T-helper 1 cell treated with Interleukin-12 subunit alpha and Interleukin-12 subunit beta and Interleukin-4 antibody, amounts not matched to agents 30 ng/mL and 1 ng/mL, for 36 hours (primary cell): ENCODE measurements around the gene HMOX1. TPM values are rescaled to one million over a fixed set of nuclear protein-coding genes. Genes with fewer than 3 reads are reported as not detected.

ENCODE experiments used
- intact Hi-C: fragments of 100-400 bp; cut with micrococcal nuclease; formaldehyde crosslinking; loops from one replicate; pipeline ENCODE4 v1.15.1; 2024
- total RNA-seq: library from RNA; stranded (reverse); gene quantifications from 2 replicates; pipeline ENCODE4 v1.2.3, GENCODE V29; 2022

HMOX1 gene
- total RNA-seq, 1 donor from 2014 or later = 1.4 TPM

DNA sequence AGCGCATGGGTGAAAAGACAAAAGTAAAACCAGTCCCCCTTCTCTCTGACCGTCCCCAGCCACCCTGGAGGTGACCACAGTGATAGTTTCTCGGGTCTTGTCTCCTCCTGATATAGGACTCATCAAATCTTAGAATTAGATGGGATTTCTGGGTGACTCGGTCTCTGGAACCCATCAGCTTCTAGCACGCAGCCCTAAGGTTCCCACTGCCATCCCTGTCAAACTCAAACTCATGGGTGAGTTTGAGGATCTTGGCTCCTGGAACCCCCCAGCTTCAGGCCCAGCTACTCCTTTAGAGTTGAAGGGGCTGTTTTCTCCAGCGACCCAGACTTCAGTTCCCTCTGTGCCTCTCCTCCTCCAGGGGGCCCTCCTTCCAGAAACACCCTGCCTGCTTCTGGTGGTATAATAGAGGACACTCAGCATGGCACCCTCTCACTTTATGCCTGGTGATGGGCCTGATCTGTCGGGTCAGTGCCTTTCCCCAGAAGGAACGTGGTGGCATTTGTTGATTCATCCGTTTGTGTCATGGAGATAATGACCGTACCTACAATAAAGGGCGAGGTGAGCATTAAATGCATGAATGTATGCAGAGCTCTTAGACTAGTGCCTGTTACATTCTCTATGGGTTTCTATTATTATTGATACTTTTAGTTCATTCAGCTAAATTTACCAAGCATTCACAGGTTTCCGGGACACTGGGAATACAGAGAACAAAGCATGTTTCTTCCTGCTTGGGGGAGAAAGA, 50.8 kb downstream of the HMOX1 start:
- intact Hi-C loops = loop anchor here (5.0 to 10.0 kb wide), 2 partner anchors 151 to 693 kb away; no protein-coding TSS in a partner anchor

DNA sequence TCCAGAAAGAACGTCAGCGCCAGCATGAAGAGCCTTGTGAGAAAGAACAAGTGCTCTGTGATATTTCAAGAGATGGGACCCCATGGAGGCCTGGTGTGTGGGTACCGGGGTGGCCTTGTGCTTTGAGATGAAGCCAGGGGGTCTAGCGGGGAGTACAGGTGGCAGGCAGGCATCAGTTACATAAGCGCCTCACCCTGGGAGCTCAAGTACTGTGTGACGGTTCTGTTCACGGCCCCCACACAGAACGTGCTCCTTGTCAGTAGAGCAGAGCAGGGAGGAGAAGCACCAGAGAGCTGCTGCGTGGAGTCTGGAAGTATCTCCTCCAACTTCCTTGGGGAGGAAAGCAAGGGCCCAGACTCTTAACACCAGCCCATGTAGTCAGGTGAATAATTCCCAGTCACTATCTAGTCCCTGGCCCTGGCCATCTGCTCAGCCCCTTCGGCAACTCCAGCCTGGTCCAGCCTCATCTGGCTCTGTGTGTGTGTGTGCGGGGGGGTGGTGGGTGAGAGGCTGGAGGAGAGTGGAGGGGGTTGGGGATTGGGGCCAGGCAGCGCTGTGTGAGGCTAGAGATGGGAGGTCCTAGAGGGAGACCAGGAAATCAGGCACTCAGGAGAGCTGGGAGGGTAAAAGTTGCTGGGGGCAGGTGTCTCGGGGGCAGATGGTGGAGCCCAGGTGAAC, 51.5 kb downstream of the HMOX1 start:
- intact Hi-C loops = loop anchor here (5.0 to 10.0 kb wide), 2 partner anchors 150 to 692 kb away; no protein-coding TSS in a partner anchor

DNA sequence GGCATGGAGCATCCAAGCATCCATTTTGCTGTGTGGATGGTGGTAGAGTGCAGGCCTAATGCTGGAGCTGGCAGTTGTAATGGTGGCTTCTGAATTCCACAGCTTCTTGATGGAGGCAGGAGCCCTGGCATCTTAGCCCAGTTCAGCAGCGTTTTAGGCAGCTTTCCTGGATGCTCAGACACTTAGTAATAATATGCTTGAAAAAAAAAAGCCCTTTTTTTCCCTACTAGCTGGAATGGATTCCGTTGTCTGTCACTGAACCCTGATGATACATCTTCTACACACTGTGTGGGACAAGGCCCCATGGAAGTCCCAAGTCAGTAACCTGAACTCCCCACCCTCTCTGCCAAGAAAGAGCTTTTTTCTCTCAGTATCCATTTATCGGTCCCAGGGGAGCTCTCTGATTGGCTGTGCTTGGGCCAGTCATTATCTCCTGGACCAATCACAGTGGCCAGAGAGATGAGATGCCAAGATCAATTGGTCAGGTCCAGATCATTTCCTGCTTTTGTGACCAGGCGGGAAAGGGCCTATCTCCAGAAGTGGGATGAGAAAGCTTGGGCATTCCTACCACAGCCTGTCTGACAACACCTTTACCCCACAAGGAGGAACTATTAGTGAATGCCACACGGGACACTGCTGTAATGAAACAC, 53.3 kb downstream of the HMOX1 start:
- intact Hi-C loops = loop anchor here (5.0 to 10.0 kb wide), 2 partner anchors 148 to 691 kb away; no protein-coding TSS in a partner anchor

DNA sequence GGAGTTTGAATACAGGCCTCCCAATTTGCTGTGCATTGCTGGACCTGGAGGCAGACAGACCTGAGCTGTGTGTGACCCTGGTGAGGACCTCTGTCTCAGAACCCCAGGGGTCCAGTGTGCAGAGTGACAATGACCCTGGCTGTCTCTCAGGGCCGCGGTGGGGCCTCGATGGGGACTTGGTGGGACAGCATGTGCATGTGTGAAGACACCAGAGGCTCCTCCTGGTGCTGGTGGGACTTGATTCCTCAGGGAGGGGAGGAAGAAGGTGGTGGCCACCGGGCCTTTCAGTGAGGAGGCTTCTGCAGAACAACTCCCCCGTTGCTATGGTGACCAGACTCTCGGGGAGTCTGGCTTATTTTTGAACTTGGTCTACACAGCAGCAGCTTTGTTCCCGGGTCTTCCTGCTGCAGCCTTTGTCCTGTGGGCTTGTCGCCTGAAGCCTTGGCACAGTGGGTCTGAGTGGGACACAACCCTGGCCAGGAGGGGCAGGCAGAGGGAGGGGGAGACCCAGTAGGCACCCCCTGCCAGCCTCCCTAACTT, 54.4 kb downstream of the HMOX1 start:
- intact Hi-C loops = loop anchor here (10.0 kb wide), 1 partner anchor 690 kb away; no protein-coding TSS in a partner anchor

DNA sequence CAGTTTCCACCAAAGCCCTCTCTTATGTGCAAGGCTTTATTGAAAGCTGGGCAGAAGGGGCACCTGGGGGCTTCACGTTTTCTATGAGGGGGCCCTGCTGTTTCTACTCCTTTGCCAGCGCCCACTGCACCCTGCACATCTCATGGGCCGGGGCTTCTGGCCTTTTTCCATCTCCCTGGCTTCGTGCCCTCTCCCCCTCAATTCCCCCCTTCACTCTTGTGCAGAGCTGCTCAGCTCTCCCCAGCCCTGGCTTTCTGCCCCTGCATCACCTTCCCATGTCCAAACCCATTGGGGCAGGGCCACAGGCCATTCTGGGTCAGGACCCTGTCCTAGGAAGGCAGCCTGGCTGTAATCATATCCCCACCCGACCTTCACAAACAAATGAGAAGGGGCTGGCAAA, 55.5 kb downstream of the HMOX1 start:
- intact Hi-C loops = loop anchor here (10.0 kb wide), 1 partner anchor 688 kb away; no protein-coding TSS in a partner anchor

DNA sequence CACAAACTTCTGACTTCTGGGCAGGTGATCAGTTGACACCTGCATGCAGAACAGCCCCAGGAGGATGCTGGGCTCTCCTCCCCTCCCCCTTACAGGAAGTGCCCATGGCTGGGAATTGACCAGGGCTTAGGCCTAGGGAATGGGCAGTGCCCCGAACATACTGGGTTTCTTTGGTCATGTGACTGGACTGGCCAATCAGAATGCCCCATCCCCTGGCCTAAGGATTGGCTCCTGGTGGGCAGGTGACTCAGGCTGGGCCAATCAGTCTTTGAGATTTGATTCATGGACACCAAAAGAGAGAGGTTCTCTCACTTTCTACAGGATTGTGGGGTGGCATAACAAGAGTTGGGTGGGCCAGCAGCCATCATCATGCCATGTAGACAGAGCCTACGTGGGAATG, 56.2 kb downstream of the HMOX1 start:
- intact Hi-C loops = loop anchor here (10.0 kb wide), 1 partner anchor 688 kb away; no protein-coding TSS in a partner anchor

DNA sequence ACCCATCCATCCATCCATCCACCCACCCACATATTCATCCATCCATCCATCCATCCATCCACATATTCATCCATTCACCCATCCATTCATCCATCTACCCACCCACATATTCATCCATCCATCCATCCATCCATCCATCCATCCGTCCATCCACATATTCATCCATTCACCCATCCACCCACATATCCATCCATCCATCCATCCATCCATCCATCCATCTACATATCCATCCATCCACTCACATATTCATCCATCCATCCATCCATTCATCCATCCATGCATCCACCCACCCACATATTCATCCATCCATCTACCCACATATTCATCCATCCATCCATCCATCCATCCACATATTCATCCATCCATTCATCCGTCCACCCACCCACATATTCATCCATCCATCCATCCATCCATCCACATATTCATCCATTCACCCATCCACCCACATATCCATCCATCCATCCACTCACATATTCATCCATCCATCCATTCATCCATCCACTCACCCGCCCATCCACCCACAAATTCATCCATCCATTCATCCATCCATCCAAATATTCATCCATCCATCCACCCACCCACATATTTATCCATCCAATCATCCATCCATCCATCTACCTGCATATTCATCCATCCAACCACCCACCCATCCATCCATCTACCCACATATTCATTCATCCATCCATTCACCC, 57.9 kb downstream of the HMOX1 start:
- intact Hi-C loops = loop anchor here (10.0 kb wide), 1 partner anchor 686 kb away; no protein-coding TSS in a partner anchor

DNA sequence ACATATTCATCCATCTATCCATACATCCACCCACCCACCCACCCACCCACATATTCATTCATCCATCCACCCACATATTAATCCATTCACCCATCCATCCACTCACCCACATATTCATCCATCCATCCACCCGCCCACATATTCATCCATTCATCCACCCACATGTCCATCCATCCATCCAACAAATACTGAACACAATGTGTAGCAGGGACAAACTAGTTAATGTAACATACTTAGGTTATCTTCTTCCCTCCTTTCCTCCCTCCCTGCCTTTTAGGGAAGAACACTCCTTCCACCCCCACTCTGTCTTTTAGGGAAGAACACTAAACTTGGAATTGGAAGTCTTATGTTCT, 58.4 kb downstream of the HMOX1 start:
- intact Hi-C loops = loop anchor here (10.0 kb wide), 1 partner anchor 685 kb away; no protein-coding TSS in a partner anchor

DNA sequence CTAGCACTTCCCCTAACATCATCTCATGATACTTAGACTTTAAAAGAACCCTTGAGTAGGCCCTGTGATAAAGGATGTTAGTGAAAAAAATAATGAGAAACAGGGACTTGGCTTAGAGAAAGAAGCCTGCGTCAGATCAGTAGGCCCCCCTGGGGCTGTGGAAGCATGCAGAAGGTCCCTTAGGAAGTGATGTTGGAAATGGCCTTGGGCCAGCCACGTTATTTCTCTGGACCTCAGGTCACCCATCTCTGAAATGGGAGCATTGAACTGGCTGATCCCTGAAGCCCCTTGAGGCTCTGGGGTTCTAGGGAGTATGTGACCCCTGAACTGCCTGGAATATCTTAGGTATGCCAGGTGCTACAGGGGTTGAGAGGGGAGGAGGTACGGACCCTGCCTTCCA, 59.2 kb downstream of the HMOX1 start:
- intact Hi-C loops = no loop called here

DNA sequence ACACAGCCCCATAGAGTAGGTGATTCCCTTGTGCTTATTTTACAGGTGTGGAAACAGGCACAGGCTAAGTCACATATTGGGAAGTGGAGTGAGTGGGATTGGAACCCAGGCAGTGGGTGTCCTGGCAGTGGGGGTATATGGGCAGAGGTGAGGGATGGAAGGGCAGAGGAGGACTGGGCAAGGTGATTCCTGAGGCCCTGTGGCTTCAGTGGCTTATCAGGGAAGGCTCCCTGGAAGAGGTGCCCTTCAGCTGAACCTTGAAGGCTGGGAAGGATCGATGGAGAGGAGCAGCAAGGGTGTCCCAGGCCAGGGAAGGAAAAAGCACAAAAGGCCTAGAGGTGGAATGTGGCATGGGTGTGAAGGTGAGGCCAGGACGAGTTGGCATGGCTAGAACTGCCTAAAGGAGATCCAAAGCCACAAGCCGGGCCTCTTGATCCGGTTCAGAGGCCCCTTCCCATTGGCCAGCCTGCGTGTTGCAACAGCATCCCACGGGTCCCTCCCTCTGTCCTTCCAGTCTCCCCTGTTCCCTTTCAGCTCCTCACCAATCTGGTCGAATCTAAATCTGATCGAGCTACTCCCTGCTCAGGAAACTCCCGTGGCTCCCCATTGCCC, 60.7 kb downstream of the HMOX1 start:
- intact Hi-C loops = no loop called here

DNA sequence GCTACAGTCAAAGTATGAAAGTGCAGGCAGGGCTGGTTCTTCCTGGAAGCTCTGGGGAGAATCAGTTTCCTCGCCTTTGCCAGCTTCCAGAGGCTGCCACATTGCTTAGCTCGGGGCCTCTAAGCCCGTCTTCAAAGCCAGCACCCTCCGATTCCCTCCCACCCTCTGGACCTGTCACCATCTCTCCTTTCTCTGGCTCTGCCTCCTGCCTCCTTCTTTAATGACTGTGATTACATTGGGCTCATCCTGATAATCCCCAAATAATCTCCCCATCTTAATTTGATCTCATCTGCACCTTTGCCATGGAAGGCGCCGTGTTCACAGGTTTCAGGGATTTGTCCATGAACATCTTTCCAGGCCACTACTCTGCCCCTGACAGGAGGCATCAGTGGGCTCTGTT, 61.6 kb downstream of the HMOX1 start:
- intact Hi-C loops = no loop called here

DNA sequence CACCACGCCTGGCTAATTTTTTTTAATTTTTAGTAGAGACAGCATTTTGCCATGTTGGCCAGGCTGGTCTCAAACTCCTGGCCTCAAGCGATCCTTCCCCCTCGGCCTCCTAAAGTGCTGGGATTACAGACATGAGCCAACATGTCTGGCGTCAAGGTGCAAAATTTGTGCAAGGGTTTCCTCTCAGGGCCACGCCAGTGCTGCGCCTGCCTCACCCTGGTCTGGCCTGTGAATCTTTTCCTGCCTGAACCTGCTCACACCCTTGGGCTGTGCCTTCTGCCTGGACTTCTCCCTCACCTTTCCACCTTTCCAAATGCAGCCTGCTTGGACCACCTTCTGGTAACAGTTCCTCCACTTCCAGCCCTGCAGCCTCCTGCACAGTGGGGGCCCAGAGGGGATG, 62.4 kb downstream of the HMOX1 start:
- intact Hi-C loops = no loop called here

Other genes with a start within 250 kb of the HMOX1 start
- gene HMGXB4, start 123.6 kb upstream of the HMOX1 start, total RNA-seq = 35.7 and 39.2 TPM in 2 replicates
- gene TOM1, start 81.2 kb upstream of the HMOX1 start, total RNA-seq = 35.1 and 38.3 TPM in 2 replicates
- 206 TPM in 2 replicates for gene MCM5, start 19.0 kb downstream of the HMOX1 start, total RNA-seq
- 0.05 TPM in 1 of 2 replicates, not detected in the other for gene RASD2, start 159.7 kb downstream of the HMOX1 start, total RNA-seq
- gene MB, start 236.2 kb downstream of the HMOX1 start, total RNA-seq = 0.61 and 0.80 TPM in 2 replicates